DMS114 treated with DMSO at 0.1 percent for 48 hours (cell line): ENCODE results near the gene HYAL2.

Experiments
- DNase-seq: peaks from one replicate; lab custom pipeline; 2025; ENCODE audit not compliant: unreplicated experiment; lab: John Stamatoyannopoulos, UW

The HYAL2 gene, protein sequence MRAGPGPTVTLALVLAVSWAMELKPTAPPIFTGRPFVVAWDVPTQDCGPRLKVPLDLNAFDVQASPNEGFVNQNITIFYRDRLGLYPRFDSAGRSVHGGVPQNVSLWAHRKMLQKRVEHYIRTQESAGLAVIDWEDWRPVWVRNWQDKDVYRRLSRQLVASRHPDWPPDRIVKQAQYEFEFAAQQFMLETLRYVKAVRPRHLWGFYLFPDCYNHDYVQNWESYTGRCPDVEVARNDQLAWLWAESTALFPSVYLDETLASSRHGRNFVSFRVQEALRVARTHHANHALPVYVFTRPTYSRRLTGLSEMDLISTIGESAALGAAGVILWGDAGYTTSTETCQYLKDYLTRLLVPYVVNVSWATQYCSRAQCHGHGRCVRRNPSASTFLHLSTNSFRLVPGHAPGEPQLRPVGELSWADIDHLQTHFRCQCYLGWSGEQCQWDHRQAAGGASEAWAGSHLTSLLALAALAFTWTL

DNA sequence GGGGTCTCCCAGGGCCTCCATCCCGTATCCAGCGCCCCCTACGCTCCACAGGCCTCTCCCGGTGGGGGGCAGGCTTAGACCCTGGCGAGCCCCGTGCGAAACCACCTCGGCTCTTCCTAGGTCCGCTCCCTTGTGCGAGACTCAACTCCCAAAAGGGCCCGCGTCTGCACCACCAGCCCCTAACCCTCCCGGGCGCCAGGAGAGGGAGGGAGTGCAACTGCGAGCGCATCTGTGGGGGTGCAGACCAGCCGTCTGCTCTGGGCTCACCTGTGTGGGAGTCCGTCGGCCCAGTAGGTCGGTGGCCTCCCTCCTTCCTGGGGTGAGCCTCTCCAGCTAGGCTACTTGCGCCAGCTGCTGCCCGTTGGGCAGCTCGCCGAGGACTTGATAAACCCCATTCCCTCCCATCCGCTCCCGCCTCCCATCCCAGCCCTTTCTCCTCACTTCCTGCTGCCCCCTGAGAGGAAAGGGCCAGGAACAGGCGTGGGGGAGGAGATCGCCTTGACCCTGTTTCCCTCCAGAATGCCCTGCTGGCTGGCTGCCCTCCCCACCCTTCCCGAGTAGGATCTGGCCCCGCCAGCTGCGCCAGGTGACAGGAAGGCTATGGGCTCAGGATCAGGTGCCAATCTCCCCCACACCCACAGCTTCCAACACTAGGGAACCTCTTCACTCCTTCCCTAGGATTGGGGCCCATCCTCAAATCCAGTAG, at the start of gene HYAL2:
TSS of gene HYAL2 (minus strand) at position 360 of the 706 bp plus-strand sequence. CDS start 2,256 bp downstream, outside the sequence.
- DNase-seq = no peak

DNA sequence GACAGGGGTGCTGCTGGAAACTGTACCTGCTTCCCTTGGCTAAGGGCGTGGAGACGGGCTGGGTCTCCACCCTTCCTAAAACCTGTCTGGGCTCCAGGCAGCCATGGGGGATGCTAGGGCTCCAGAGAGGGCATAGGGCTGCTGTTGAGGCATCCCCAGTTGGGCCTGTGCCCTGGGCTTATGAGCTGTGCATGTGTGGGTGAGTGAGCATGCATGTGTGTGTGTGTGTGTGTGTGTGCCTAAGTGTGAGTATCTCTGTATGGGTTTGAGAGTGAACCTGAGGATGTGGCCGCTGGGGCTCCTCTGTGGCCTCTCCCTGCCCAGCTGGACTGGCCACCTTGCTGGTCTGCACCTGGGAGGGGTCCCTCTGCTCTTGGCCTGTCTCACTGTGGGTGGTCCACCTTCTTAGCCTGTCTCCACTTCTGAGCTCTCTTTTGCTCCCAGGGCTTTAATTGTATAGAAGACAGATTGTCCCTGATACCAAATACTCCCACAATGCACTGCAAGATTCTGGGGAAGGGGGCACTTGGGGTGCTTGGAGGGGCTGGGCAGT, 48.7 kb upstream of the HYAL2 start:
- DNase-seq = no peak

DNA sequence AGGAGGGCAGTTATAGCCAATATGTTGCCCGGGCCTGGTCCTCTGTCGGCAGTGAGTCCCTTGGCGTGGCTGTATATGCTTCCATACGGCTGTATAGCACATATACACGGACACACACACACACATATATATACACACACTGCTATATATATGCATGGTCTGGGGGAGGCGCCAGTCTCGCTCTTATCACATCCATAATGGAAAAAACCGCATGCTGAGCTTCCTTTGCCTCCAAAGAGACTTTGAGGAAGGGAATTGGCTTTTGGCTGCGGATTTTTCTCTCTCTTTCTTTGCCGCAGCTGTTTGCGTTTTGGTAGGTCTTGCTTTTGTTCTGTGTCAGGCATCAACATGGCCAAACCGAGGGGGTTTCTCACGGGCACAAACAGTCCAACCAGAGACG, 48.0 kb upstream of the HYAL2 start:
- no peak for DNase-seq

DNA sequence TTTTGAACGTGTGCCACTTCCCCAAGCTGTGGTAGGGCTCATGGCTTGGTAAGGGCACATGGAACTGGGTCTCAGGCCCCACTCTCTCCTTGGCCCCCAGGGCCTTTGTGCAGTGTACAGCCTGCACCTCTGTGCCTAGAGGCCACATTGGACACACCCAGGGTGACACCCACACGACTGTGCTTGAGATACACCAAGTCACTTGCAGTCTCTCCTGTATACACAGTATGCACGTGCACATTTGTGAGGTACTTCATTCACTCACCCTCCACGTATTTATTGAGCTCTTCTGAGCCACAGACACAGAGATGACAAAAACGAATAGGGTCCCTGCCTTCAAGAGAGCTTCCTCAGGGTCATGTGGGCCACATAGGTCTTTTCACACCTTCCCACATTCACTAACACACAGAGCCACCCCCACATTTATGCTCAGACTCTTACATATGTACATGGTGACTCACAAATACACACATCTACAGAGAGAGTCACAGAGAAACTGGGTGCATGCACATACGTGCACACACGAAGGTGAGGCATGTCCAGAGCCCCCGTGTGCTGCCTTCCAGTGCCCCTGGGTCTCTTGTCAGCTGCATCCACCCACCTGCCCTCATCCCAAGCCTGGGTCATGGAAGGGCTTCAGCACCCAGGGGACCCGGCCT, 46.6 kb upstream of the HYAL2 start:
- no peak for DNase-seq

DNA sequence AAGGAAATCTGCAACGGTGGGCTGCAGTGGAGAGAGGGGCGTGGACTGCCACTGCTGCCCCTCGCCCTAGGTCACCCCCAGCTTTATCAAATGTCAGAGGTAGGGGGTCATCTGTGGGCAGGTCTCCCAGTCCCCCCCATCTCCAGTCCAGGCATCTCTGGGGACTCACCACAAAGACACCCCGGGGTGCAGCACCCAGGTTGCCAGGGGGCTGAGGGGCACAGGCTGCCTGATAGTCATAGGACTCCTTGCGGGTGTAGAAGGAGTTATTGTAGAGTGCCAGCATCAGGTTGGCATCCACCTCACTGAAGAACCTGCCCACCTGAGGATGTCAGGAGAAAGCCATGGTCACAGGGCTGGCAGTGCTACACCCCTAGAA, 43.3 kb upstream of the HYAL2 start:
- no peak for DNase-seq

DNA sequence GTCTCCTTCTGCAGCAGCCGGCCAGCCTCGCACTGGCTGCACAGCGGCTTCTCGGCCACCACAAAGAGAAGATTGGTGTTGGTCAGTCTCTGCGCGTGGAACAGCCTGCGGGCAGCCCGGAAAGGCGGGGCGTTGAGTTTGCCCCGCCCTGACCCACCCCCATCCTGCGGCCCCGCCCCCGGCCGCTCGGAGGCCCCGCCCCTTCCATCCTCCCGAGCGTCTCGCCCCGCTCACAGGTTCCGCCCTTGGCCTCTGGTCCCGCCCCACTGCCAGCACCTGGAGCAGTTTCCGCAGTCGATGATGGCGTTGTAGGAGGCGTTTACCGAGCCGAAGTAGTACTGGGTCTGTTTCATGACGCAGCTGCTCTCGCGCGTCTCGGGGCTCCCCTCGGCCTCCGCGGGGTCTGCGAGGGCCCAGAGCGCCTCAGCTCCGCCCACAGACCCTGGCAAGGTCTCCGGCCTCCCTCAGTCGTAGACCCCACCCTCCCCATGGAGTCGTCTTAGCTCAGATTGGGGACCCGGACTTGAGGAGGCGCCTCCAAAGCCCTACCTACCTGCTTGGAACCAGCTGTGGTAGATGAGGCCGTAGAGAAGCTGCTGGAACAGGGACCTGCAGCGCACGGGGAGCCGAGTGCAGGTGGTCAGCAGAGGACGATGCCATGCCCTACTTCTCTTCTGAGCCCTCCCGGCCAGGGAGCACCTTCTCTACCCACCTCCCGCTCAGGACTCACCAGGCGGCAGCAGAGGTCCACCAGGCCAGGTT, 42.7 kb upstream of the HYAL2 start:
- no peak for DNase-seq

DNA sequence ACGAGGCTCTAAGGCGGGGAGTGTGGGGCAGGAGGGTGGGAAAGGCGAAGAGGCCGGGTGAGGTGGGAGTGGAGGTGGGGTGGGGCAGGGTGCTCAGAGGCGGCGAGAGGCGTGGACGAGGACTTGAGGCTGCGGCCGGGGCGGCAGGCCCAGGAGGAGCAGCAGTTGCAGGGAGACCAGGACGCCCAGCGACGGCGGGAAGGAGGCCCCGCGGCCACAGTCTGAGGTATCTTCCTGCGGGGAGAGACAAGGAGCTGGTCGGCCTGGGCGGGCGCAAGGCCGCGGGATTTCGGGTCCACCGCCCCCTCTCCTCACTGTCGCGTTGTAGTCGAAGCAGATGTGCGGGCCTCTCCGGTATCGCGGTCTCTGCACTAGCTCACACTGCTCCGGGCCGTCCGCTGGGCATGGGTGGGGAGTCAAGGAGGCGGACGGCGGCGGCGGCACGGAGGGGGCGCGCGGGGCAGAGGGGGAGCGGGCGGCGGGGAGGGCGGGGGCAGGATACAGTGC, 42.1 kb upstream of the HYAL2 start:
- no peak for DNase-seq

DNA sequence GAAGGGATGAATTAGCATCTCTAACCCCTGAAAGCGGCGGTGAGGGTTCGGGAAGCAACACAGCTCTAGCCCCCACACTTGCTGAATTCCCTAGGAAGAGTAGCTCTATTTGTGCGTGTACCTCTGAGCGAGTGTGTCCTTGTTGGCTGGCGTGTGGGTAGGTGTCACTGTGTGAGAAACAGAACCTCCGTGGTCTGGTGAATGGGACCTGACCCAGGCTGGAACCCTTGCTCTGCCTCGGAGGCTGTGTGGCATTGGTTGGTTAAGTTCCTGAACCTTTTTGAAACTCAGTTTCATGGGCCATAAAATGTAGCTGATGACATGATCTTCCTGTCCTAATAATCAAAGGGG, 37.2 kb upstream of the HYAL2 start:
- no peak for DNase-seq

DNA sequence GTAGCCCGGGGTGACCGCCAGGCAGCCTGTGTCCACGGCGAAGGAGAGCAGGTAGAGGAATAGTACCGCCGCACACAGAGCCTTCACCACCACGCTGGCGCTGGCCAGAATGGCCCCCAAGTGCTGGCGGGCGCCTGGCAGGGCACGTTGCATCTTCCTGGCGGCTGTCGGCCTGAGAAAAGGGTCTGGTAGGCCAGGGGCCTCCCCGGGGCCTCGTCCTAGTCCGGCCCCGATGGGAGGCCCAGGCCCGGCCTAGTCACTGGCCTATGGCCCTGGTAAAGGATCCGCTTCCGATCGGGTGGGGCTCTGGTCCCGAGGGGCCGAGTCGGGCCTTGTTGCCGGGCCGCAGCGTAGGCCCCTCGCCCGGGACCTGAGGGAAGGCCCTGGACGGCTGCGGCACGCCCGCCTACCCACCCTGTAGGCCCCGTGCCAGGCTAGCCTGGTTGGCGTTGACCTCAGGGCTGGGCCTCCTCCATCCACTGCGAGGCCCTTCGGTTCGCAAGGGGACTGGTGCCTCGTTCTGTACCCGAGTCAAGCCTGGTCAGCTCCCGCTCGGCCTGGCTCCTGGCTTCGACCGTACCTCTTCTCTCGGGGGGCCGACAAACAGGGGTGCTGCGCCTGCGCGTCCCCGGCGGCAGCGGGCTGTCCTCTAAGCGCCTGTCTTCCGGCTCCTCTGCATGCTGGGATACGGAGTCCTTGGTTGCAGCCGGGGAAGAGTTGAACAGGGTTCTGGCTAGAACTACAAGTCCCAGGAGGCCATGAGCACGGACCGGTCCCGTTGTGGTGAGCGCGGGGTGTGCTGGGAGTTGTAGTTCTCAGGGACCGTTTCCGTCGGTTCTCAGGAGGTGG, 36.6 kb upstream of the HYAL2 start, which contains the start of gene TMEM115:
TSS of gene TMEM115 (minus strand) at position 611 of the 849 bp plus-strand sequence. CDS start at position 153, 458 bp downstream.
- DNase-seq = peak; percentile 95

DNA sequence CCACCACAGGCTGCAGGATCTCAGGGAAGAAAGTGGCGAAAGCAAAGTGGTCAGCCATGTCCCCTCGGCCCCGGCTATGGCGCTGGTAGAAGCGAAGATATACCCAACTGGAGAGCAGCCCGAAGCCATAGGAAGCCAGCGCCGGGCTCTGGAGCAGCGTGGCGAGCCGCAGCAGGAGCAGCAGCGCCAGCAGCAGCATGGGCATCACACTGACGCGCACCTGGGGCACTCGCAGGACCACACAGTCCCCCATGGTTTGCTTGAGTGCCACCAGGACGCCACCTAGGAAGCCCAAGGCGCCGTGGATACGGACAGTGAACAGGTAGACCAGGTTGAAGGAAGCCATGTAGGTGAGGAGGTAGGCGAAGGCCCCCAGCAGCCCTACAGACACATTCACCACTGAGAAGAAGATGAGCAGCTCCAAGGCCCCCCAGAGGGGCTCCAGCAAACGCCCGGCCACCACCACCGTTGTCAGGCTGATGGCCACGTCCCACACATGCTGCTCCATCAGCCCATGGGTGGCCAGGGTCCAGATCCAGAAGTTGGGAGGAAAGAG, 35.9 kb upstream of the HYAL2 start:
- no peak for DNase-seq

DNA sequence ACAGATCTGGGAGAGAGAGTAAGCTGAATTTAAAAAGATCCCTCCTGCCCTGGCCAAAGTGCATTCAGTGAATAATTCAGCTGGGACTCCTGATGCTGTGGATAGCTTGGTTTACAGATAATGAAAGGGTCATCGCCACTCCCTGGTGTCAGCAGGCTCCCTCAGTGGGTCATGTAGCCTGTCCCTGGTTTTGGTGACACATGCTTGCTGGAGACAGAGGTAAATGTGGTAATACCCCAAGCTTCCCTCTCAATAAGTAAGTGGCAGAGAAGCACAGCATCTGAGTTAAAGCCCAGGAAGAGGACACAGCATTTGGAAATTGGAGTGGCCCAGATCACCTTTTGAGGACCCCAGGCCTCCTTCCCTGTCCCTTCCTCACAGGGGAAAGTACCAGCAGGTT, 34.9 kb upstream of the HYAL2 start:
- DNase-seq = no peak

DNA sequence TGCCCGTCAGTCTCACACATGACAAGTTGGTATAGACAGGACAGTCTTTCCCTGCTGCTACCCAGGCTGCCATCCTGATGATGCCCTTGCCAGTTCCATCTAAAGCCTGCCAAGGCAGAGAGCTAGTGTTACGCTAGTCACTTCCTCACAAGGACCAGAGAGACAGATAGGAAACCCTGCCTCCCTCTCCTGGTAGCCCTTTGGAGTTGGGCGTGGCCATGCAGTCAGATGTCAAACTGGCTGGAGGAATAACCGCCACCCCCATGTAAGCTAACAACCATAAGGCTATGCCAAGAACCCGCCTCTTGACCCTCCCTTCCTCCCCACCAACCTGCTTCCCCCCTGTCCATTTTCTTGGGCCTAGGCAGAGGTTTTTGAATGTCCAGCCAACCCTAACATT, 34.0 kb upstream of the HYAL2 start:
- no peak for DNase-seq

DNA sequence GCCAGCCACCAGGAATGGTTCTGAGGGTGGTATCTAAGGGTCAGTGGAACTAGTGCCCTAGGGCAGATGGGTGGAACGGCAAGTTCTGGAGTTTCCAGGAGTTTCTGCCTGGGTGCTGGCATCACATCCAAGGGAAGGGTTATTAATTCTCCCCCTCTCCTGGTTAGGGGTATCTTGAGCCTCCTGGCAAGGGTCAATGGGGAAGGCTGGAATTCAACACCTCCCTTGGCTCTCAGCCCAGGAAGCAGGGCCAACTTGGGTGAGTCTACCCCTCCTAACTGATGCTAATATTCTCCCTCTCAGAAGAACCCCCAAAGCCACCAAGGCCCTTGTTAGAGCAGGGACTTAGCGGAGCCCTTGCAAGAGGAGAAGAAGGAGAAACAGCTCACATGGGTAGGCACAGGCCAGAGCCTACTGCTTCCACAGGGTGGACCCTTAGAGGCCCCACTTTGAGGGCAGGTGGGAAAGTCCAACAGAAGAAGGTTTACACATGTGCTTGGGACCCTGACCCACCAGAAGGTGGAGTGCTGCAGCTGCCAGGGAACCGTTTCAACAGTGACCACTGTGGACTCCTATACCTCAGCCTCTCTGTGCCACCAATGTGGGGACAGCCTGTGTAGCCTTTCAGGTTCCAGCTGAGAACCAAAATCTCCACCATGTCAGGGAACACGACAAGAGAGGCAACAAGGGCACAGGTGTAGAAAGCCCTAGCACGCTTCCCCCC, 33.4 kb upstream of the HYAL2 start:
- no peak for DNase-seq

DNA sequence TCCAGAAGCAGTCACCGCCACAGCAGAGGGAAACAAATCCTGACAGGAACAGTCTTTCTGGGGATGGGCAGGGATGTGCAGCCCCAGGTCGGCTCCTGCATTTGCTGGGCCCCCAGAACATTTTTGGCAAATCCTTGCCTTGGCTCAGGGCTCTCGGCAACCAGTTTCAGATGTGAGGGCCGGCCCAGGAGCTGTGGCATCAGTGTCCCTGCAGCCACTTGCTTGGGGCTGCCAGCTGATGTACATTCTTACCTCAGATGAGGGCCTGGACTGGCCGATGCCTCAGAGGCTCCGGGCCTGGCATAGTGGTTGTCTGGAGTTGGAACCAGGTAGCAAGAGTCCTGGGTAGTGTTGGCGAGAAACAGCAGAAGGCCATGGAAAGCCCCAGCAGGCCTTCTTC, 32.3 kb upstream of the HYAL2 start:
- DNase-seq = no peak

DNA sequence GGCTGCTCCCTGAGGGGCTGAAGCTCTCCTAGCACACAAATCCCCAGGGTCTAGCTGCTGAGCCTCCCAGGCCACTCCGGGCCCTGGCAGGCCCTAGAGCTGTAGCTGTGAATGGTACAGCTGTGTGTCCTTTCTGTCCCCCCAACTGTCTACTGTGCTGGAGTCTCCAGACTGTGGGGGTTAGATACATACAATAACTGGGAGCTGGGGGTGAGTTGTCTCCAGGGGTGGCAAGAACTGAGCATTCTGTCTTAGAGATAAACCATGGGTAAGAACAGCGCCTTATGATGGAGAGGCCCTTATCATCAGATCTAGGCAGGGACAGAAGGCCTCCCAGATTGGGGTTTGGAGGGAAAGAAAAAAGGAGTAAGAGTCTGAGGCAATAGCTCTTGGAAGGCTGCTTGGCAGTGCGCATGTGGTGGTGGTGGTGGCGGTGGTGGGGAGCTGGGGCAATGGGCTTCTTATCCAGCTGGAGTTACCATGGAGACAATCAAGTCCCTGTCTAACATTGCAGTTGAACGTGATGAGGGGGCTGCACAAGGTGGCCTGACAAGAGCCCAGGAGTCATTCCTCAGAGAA, 31.7 kb upstream of the HYAL2 start:
- no peak for DNase-seq

DNA sequence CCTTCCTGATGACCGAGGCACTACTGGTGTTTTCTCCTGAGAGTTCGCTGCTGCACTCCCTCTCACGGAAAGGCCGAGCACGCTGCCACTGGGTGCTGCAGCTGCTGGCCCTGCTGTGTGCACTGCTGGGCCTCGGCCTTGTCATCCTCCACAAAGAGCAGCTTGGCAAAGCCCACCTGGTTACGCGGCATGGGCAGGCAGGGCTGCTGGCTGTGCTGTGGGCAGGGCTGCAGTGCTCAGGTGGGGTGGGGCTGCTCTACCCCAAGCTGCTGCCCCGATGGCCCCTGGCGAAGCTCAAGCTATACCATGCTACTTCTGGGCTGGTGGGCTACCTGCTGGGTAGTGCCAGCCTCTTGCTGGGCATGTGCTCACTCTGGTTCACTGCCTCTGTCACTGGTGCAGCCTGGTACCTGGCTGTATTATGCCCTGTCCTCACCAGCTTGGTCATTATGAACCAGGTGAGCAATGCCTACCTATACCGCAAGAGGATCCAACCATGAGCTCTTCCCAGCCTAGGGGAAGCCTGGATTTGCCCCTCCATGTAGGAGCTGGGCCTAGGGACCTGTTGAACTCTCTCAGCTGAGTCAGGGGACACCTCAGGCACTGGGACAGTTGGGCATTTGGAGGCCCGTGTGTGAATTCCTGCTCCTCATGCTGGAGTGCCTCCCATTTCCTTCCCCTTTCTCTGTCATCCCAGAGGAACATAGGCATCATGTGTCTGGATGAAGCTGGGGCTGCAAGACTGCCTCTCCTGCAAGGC, 30.9 kb upstream of the HYAL2 start:
- DNase-seq = no peak

DNA sequence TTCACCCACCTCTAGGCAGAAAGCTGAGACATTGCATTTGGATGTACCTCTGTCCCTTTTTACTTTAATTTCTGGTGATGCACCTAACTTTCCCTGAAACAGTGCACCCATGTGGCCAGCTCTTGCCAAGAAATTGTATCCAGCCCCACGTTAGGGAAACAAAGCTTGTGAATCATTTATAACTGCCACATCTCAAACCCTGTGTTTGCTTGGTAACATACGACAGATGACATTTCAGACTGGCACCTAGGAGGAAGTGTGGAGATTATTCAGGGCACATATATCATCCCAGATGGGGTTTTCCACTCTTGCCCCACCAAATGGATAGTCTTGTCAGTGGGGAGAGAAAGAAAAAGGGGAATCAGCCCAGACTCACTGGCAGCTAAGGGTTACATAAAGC, 30.2 kb upstream of the HYAL2 start:
- peak; percentile 12 for DNase-seq

DNA sequence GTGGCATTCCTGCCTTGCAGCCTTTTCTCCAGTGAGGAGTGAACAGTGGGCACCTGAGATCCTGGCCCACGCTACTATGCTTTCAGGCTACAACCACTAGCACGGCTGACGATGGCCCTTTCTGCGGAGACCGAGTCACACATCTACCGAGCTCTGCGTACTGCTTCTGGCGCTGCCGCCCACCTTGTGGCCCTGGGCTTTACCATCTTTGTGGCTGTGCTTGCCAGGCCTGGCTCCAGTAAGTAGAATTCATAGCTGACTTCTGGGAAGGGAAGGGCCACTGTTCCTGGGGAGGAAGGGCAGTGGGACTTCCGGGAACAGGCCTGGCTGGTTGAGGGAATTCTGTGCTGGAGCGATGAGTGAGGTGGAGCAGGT, 28.8 kb upstream of the HYAL2 start:
- no peak for DNase-seq
